MM.1S (cell line): ENCODE data around the gene ZBTB32.

Experiments
- DNase-seq: peaks from one replicate; pipeline ENCODE4 v3.0.0-alpha.2; 2015
- H2AFZ ChIP-seq: fragments of 300-600 bp; sonication (generic); 2 replicates; pipeline ENCODE4 v1.6.0; 2016; ENCODE audit warnings: antibody characterized with exemption, low read length
- H3F3A ChIP-seq: fragments of 300-600 bp; sonication (generic); 2 replicates; pipeline ENCODE4 v1.6.1; 2016; ENCODE audit warnings: mild to moderate bottlenecking, antibody characterized with exemption, low read length, moderate library complexity, mixed read lengths; ENCODE audit not compliant: insufficient read depth
- H3K27ac ChIP-seq: fragments of 300-600 bp; sonication (generic); 2 replicates; pipeline ENCODE4 v1.5.1; 2016; ENCODE audit warnings: mild to moderate bottlenecking, low read length
- H3K27me3 ChIP-seq: fragments of 300-600 bp; sonication (generic); replicated peaks from 2 replicates; pipeline ENCODE4 v1.6.0; 2016; ENCODE audit warnings: low read length; ENCODE audit not compliant: insufficient read depth
- H3K36me3 ChIP-seq: fragments of 300-600 bp; sonication (generic); replicated peaks from 2 replicates; pipeline ENCODE4 v1.6.1; 2016; ENCODE audit warnings: mild to moderate bottlenecking, low read length, mixed read lengths; ENCODE audit not compliant: insufficient read depth
- H3K4me1 ChIP-seq: fragments of 300-600 bp; sonication (generic); 2 replicates; pipeline ENCODE4 v1.6.1; 2016; ENCODE audit warnings: low read length, mixed read lengths
- H3K4me2 ChIP-seq: fragments of 300-600 bp; sonication (generic); 2 replicates; pipeline ENCODE4 v1.6.0; 2016; ENCODE audit warnings: low read depth, low read length
- H3K4me3 ChIP-seq: fragments of 300-600 bp; sonication (generic); 2 replicates; pipeline ENCODE4 v1.5.1; 2016; ENCODE audit warnings: low read length, mixed read lengths
- H3K79me2 ChIP-seq: fragments of 300-600 bp; sonication (generic); 2 replicates; pipeline ENCODE4 v1.6.1; 2016; ENCODE audit warnings: mixed run types, low read length, mixed read lengths
- H3K9ac ChIP-seq: fragments of 300-600 bp; sonication (generic); 2 replicates; pipeline ENCODE4 v1.6.1; 2016; ENCODE audit warnings: low read length, mixed read lengths
- H3K9me2 ChIP-seq: fragments of 300-600 bp; sonication (generic); replicated peaks from 2 replicates; pipeline ENCODE4 v1.6.1; 2016; ENCODE audit warnings: mild to moderate bottlenecking, low read length, mixed read lengths; ENCODE audit not compliant: insufficient read depth
- H3K9me3 ChIP-seq: fragments of 300-600 bp; sonication (generic); replicated peaks from 2 replicates; pipeline ENCODE4 v1.6.1; 2016; ENCODE audit warnings: mild to moderate bottlenecking, low read length, mixed read lengths; ENCODE audit not compliant: insufficient read depth
- H4K20me1 ChIP-seq: fragments of 300-600 bp; sonication (generic); 2 replicates; pipeline ENCODE4 v1.6.1; 2016; ENCODE audit warnings: mild to moderate bottlenecking, low read length, moderate library complexity, mixed read lengths; ENCODE audit not compliant: insufficient read depth
- CTCF ChIP-seq: fragments of 300-600 bp; sonication (generic); IDR thresholded peaks from 2 replicates; pipeline ENCODE4 v1.5.1; 2016; ENCODE audit warnings: antibody characterized with exemption, low read length, mixed read lengths
- EZH2 ChIP-seq: fragments of 300-600 bp; sonication (generic); optimal IDR thresholded peaks from 2 replicates; pipeline ENCODE3; 2017; ENCODE audit warnings: low read depth, mild to moderate bottlenecking, antibody characterized with exemption, low read length, mixed read lengths
- EZH2phosphoT487 ChIP-seq: fragments of 300-600 bp; sonication (generic); IDR thresholded peaks from 2 replicates; pipeline ENCODE4 v1.6.1; 2018; ENCODE audit warnings: antibody characterized with exemption, low read length

The ZBTB32 gene

GRCh38 chr19:35724560-35724959, 20.2 kb downstream of the ZBTB32 start:
- no peaks in the 10 kb centered on the region for H3K27me3 ChIP-seq
- H3K36me3 ChIP-seq: peaks cover 7% of the 10 kb centered on the region; the same call in 1 of the 2 replicates
- no peaks in the 10 kb centered on the region for H3K4me1 ChIP-seq
- H3K27ac ChIP-seq: no peak overlapping the region
- no peaks in the 10 kb centered on the region for H3K9me2 ChIP-seq
- H3K79me2 ChIP-seq: peaks cover 26% of the 10 kb centered on the region
- TF ChIP-seq EZH2phosphoT487 (no peak), EZH2 (no peak)
- no peaks in the 10 kb centered on the region for H3K9me3 ChIP-seq
- no peak overlapping the region for H3K4me3 ChIP-seq
- no peaks in the 10 kb centered on the region for H4K20me1 ChIP-seq
- no peak for DNase-seq
- no peak overlapping the region for H3K4me2 ChIP-seq
- H3F3A ChIP-seq: no peaks in the 10 kb centered on the region
- no peak overlapping the region for H3K9ac ChIP-seq
- H2AFZ ChIP-seq: no peak overlapping the region

- no peak overlapping the region for H2AFZ ChIP-seq
- H3K9me2 ChIP-seq: no peaks in the 10 kb centered on the region
- no peaks in the 10 kb centered on the region for H3F3A ChIP-seq
- no peak for DNase-seq
- no peaks in the 10 kb centered on the region for H4K20me1 ChIP-seq
- no peak overlapping the region for H3K4me3 ChIP-seq
- H3K4me2 ChIP-seq: no peak overlapping the region
- no peaks in the 10 kb centered on the region for H3K27me3 ChIP-seq
- H3K36me3 ChIP-seq: peaks cover 7% of the 10 kb centered on the region; the same call in 1 of the 2 replicates
- H3K4me1 ChIP-seq: no peaks in the 10 kb centered on the region
- H3K27ac ChIP-seq: no peak overlapping the region
- H3K79me2 ChIP-seq: peaks cover 18% of the 10 kb centered on the region
- no peaks in the 10 kb centered on the region for H3K9me3 ChIP-seq
- TF ChIP-seq EZH2phosphoT487 (no peak), CTCF (no peak), EZH2 (no peak)
- no peak overlapping the region for H3K9ac ChIP-seq
Measured at GRCh38 chr19:35725216-35725861, 21.0 kb downstream of the ZBTB32 start.

- H3F3A ChIP-seq: no peaks in the 10 kb centered on the region
- no peak overlapping the region for H3K9ac ChIP-seq
- no peaks in the 10 kb centered on the region for H3K9me2 ChIP-seq
- no peak for DNase-seq
- H3K4me3 ChIP-seq: no peak overlapping the region
- H3K27me3 ChIP-seq: no peaks in the 10 kb centered on the region
- TF ChIP-seq CTCF (no peak), EZH2 (no peak), EZH2phosphoT487 (no peak)
- no peaks in the 10 kb centered on the region for H3K9me3 ChIP-seq
- H4K20me1 ChIP-seq: no peaks in the 10 kb centered on the region
- H3K4me2 ChIP-seq: no peak overlapping the region
- no peak overlapping the region for H2AFZ ChIP-seq
- H3K4me1 ChIP-seq: no peaks in the 10 kb centered on the region
- H3K36me3 ChIP-seq: peaks cover 7% of the 10 kb centered on the region; the same call in 1 of the 2 replicates
- no peak overlapping the region for H3K27ac ChIP-seq
- H3K79me2 ChIP-seq: peaks cover 4% of the 10 kb centered on the region; the same call in 1 of the 2 replicates
Measured at GRCh38 chr19:35727053-35727955, 22.9 kb downstream of the ZBTB32 start.
